C4-2B (cell line): ENCODE data around the gene CD38.

Experiments used
- ZFX ChIP-seq: fragments of 450-650 bp; IDR thresholded peaks from 2 replicates; pipeline ENCODE4 v1.6.1; 2017
- TF ChIP-seq, protein P1 (sequence below): fragments of 450-650 bp; conservative IDR thresholded peaks from 2 replicates; pipeline ENCODE4 v1.5.1; 2017; ENCODE audit warnings: mild to moderate bottlenecking

DNA sequence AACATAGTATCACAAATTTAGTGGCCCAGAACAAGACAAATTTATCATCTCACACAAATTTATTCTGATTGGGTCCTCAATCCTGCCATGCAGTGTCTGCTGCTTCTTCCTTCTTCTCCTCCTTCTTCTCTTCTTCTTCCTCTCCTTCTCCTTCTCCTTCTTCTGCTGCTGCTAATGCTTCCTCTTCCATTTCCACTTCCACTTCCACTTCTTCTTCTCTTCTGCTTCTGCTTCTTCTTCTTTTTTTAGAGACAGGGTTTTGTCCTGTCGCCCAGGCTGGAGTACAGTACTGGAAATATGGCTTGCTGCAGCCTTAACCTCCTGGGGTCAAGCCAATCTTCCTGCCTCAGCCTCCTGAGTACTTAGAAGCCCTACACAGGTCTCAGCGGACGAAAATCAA lies 122.9 kb downstream of the CD38 start:
- TF ChIP-seq, protein P1, sequence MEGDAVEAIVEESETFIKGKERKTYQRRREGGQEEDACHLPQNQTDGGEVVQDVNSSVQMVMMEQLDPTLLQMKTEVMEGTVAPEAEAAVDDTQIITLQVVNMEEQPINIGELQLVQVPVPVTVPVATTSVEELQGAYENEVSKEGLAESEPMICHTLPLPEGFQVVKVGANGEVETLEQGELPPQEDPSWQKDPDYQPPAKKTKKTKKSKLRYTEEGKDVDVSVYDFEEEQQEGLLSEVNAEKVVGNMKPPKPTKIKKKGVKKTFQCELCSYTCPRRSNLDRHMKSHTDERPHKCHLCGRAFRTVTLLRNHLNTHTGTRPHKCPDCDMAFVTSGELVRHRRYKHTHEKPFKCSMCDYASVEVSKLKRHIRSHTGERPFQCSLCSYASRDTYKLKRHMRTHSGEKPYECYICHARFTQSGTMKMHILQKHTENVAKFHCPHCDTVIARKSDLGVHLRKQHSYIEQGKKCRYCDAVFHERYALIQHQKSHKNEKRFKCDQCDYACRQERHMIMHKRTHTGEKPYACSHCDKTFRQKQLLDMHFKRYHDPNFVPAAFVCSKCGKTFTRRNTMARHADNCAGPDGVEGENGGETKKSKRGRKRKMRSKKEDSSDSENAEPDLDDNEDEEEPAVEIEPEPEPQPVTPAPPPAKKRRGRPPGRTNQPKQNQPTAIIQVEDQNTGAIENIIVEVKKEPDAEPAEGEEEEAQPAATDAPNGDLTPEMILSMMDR: no peak
- TF ChIP-seq ZFX: no peak
